Activated CD8-positive, alpha-beta memory T cell treated with anti-CD3 and anti-CD28 coated beads for 36 hours (primary cell): Measurements from ENCODE around the gene DPY19L1. TPM values are rescaled to one million over a fixed set of nuclear protein-coding genes. Genes with fewer than 3 reads are reported as not detected.
"Not testable (repeated sequence)": the region's sequence is repeated elsewhere in the genome, so short reads cannot be mapped to it uniquely, and the experiment has no call there.

Experiments used
- CTCF ChIA-PET: fragments of 350-600 bp; sonication (Branson Sonifier 250); formaldehyde crosslinking; loops from one replicate; lab custom pipeline; 2021; ENCODE audit warnings: antibody characterized with exemption; lab: Charles Lee
- POLR2A ChIA-PET: fragments of 350-600 bp; sonication (Branson Sonifier 250); formaldehyde crosslinking; loops from one replicate; lab custom pipeline; 2021; ENCODE audit warnings: antibody characterized with exemption; lab: Charles Lee
- total RNA-seq, 2 experiments: library from RNA; stranded (reverse); gene quantifications; one replicate each; pipeline ENCODE4 v1.2.3, GENCODE V29; 2021

DPY19L1 gene
- total RNA-seq, result 10 to 100 TPM; 12.1 to 14.0 TPM

GRCh38 chr7:35037211-35037525 is at the start of gene DPY19L1:
Gene DPY19L1, minus strand, starts transcription at chr7:35037485. Its CDS starts 91 bp downstream, at chr7:35037394.
- ChIA-PET CTCF (no interaction called here), POLR2A (no interaction called here)

GRCh38 chr7:35079517-35079916 is 42.2 kb upstream of the DPY19L1 start:
- POLR2A ChIA-PET, CTCF ChIA-PET: not testable (repeated sequence)

- CTCF ChIA-PET, result interaction anchor here (0.6 kb wide), 1 partner anchor 351 kb away, joined by 3 read pairs; no protein-coding TSS in a partner anchor
- POLR2A ChIA-PET, result not testable (repeated sequence)
These were observed 36.7 kb upstream of the DPY19L1 start for GRCh38 chr7:35074008-35074407.

- CTCF ChIA-PET, result interaction anchor here (0.6 kb wide), 1 partner anchor 352 kb away, joined by 3 read pairs; no protein-coding TSS in a partner anchor
- POLR2A ChIA-PET, result not testable (repeated sequence)
These were observed 35.9 kb upstream of the DPY19L1 start for GRCh38 chr7:35072950-35073827.

GRCh38 chr7:35069084-35069483 is 31.8 kb upstream of the DPY19L1 start:
- POLR2A ChIA-PET, result not testable (repeated sequence)

GRCh38 chr7:35065382-35065781 is 28.1 kb upstream of the DPY19L1 start:
- CTCF ChIA-PET, POLR2A ChIA-PET: not testable (repeated sequence)

More at GRCh38 chr7:35069084-35069483, 31.8 kb upstream of the DPY19L1 start:
- CTCF ChIA-PET, result not testable (repeated sequence)

- POLR2A ChIA-PET, CTCF ChIA-PET: not testable (repeated sequence)
These were observed 21.3 kb upstream of the DPY19L1 start for GRCh38 chr7:35058571-35058970.

GRCh38 chr7:35057505-35058451 is 20.5 kb upstream of the DPY19L1 start:
- CTCF ChIA-PET, POLR2A ChIA-PET: not testable (repeated sequence)

GRCh38 chr7:35055733-35056132 is 18.4 kb upstream of the DPY19L1 start:
- CTCF ChIA-PET, POLR2A ChIA-PET: not testable (repeated sequence)

- POLR2A ChIA-PET, CTCF ChIA-PET: not testable (repeated sequence)
These were observed 16.3 kb upstream of the DPY19L1 start for GRCh38 chr7:35053488-35054175.

GRCh38 chr7:35048390-35048789 is 11.1 kb upstream of the DPY19L1 start:
- CTCF ChIA-PET, POLR2A ChIA-PET: not testable (repeated sequence)

- CTCF ChIA-PET, POLR2A ChIA-PET: not testable (repeated sequence)
These were observed 10.6 kb upstream of the DPY19L1 start for GRCh38 chr7:35047912-35048305.

- POLR2A ChIA-PET, result not testable (repeated sequence)
- CTCF ChIA-PET, result interaction anchor here (0.6 kb wide), 1 partner anchor 50 kb away, joined by 4 read pairs; no protein-coding TSS in a partner anchor
These were observed 10.1 kb upstream of the DPY19L1 start for GRCh38 chr7:35047263-35047911.

- POLR2A ChIA-PET, CTCF ChIA-PET: not testable (repeated sequence)
These were observed 6.0 kb upstream of the DPY19L1 start for GRCh38 chr7:35043301-35043700.

GRCh38 chr7:35040906-35041305 is 3.6 kb upstream of the DPY19L1 start:
- CTCF ChIA-PET, result no interaction called here
- POLR2A ChIA-PET, result no interaction called here

GRCh38 chr7:35039343-35039742 is 2.1 kb upstream of the DPY19L1 start:
- ChIA-PET CTCF (no interaction called here), POLR2A (no interaction called here)

GRCh38 chr7:35038354-35038753 is 1.1 kb upstream of the DPY19L1 start:
- CTCF ChIA-PET, result no interaction called here
- POLR2A ChIA-PET, result no interaction called here

GRCh38 chr7:35037526-35038341 is 449 bp upstream of the DPY19L1 start:
- ChIA-PET POLR2A (no interaction called here), CTCF (no interaction called here)
